H9 (cell line): ENCODE results near the gene ADIRF. TPM values are rescaled to one million over a fixed set of nuclear protein-coding genes. Genes with fewer than 3 reads are reported as not detected.

Experiments used
- DNase-seq: peaks from one replicate; pipeline ENCODE4 v3.0.0-alpha.2; 2017
- H2AFZ ChIP-seq: one replicate; pipeline ENCODE4 v1.6.1; 2013; ENCODE audit warnings: mild to moderate bottlenecking, low read length, control low read depth, moderate library complexity
- H2AK5ac ChIP-seq: 2 replicates; pipeline ENCODE4 v1.6.1; 2013; ENCODE audit warnings: low read length, control low read depth, mixed read lengths; ENCODE audit not compliant: insufficient read length
- H2BK120ac ChIP-seq: one replicate; pipeline ENCODE4 v1.6.1; 2013; ENCODE audit warnings: low read depth, mild to moderate bottlenecking, low read length, control low read depth, inconsistent platforms; ENCODE audit not compliant: poor library complexity, severe bottlenecking
- H2BK12ac ChIP-seq: 2 replicates; pipeline ENCODE4 v1.6.1; 2013; ENCODE audit warnings: low read length, control low read depth, mixed read lengths, low read depth; ENCODE audit not compliant: insufficient read length
- H2BK15ac ChIP-seq: 2 replicates; pipeline ENCODE4 v1.6.1; 2013; ENCODE audit warnings: low read depth, low read length, control low read depth
- H2BK20ac ChIP-seq: one replicate; pipeline ENCODE4 v1.6.1; 2013; ENCODE audit warnings: low read depth, mild to moderate bottlenecking, low read length, control low read depth, inconsistent platforms; ENCODE audit not compliant: poor library complexity, severe bottlenecking
- H2BK5ac ChIP-seq: 2 replicates; pipeline ENCODE4 v1.6.1; 2013; ENCODE audit warnings: low read length, control low read depth, mixed read lengths; ENCODE audit not compliant: insufficient read length
- H3K14ac ChIP-seq: 2 replicates; pipeline ENCODE4 v1.6.1; 2013; ENCODE audit warnings: low read length, control low read depth; ENCODE audit not compliant: insufficient read depth
- H3K18ac ChIP-seq: 2 replicates; pipeline ENCODE4 v1.6.1; 2013; ENCODE audit warnings: low read depth, mild to moderate bottlenecking, mixed read lengths, low read length, control low read depth; ENCODE audit not compliant: insufficient read length
- H3K23ac ChIP-seq: 2 replicates; pipeline ENCODE4 v1.6.1; 2013; ENCODE audit warnings: low read length, control low read depth, mixed read lengths, low read depth; ENCODE audit not compliant: insufficient read length
- H3K23me2 ChIP-seq: 2 replicates; pipeline ENCODE4 v1.6.1; 2013; ENCODE audit warnings: low read depth, mild to moderate bottlenecking, mixed read lengths, low read length, control low read depth; ENCODE audit not compliant: insufficient read length, poor library complexity, severe bottlenecking
- H3K27ac ChIP-seq: 2 replicates; pipeline ENCODE4 v1.5.1; 2013; ENCODE audit warnings: low read length, control low read depth, mixed read lengths, low read depth; ENCODE audit not compliant: insufficient read length
- H3K27me3 ChIP-seq: 2 replicates; pipeline ENCODE4 v1.6.1; 2013; ENCODE audit warnings: low read length, control low read depth, inconsistent platforms; ENCODE audit not compliant: insufficient read depth
- H3K4ac ChIP-seq: 2 replicates; pipeline ENCODE4 v1.6.1; 2013; ENCODE audit warnings: low read depth, mild to moderate bottlenecking, control low read depth, inconsistent platforms, low read length, moderate library complexity
- H3K4me1 ChIP-seq: 2 replicates; pipeline ENCODE4 v1.6.1; 2013; ENCODE audit warnings: low read length, control low read depth, inconsistent platforms; ENCODE audit not compliant: insufficient read depth
- H3K4me2 ChIP-seq: 2 replicates; pipeline ENCODE4 v1.6.1; 2013; ENCODE audit warnings: low read length, control low read depth, mixed read lengths; ENCODE audit not compliant: insufficient read length, insufficient read depth
- H3K56ac ChIP-seq: 2 replicates; pipeline ENCODE4 v1.6.1; 2013; ENCODE audit warnings: low read depth, mild to moderate bottlenecking, mixed read lengths, low read length, control low read depth; ENCODE audit not compliant: insufficient read length
- H3K79me1 ChIP-seq: 2 replicates; pipeline ENCODE4 v1.6.1; 2013; ENCODE audit warnings: low read depth, mild to moderate bottlenecking, moderate library complexity, low read length, control low read depth, inconsistent platforms; ENCODE audit not compliant: insufficient read depth, poor library complexity, severe bottlenecking
- H3K79me2 ChIP-seq: 2 replicates; pipeline ENCODE4 v1.6.1; 2013; ENCODE audit warnings: low read length, control low read depth, inconsistent platforms; ENCODE audit not compliant: insufficient read depth
- H3K9ac ChIP-seq: 2 replicates; pipeline ENCODE4 v1.6.1; 2013; ENCODE audit warnings: low read length, control low read depth, mixed read lengths; ENCODE audit not compliant: insufficient read length; ENCODE audit errors: extremely low read depth
- H3K9me3 ChIP-seq: one replicate; pipeline ENCODE4 v1.6.1; 2013; ENCODE audit warnings: low read depth, low read length, inconsistent platforms; ENCODE audit not compliant: control insufficient read depth
- H3T11ph ChIP-seq: one replicate; pipeline ENCODE4 v1.6.1; 2013; ENCODE audit warnings: mild to moderate bottlenecking, low read length, control low read depth, inconsistent platforms
- H4K20me1 ChIP-seq: one replicate; pipeline ENCODE4 v1.6.1; 2013; ENCODE audit not compliant: control insufficient read depth, insufficient read length, insufficient read depth
- H4K5ac ChIP-seq: 2 replicates; pipeline ENCODE4 v1.6.1; 2013; ENCODE audit warnings: low read depth, mild to moderate bottlenecking, mixed read lengths, low read length, control low read depth; ENCODE audit not compliant: insufficient read length
- H4K8ac ChIP-seq: replicated peaks from 2 replicates; pipeline ENCODE4 v1.6.1; 2013; ENCODE audit warnings: low read length, control low read depth, mixed read lengths, low read depth; ENCODE audit not compliant: insufficient read length
- H4K91ac ChIP-seq: 2 replicates; pipeline ENCODE4 v1.6.1; 2013; ENCODE audit warnings: low read depth, mild to moderate bottlenecking, moderate library complexity, mixed read lengths, low read length, control low read depth; ENCODE audit not compliant: insufficient read length
- H3K27ac Mint-ChIP-seq, 3 experiments: 2 replicates in 2 of 3; 3 replicates in 1 of 3; pipeline ENCODE4 v1.8.0; 2020 to 2021; ENCODE audit warnings: mixed read lengths in 3 of 3, mild to moderate bottlenecking in 1 of 3, moderate library complexity in 1 of 3
- H3K27me3 Mint-ChIP-seq: 2 replicates; pipeline ENCODE4 v1.8.0; 2021; ENCODE audit warnings: low read depth, mild to moderate bottlenecking, moderate library complexity, mixed read lengths
- H3K36me3 Mint-ChIP-seq, 3 experiments: 2 replicates in 2 of 3; 3 replicates in 1 of 3; pipeline ENCODE4 v1.8.0; 2020 to 2021; ENCODE audit warnings: low read depth in 3 of 3, mixed read lengths in 3 of 3; ENCODE audit not compliant: insufficient read depth in 1 of 3
- H3K4me1 Mint-ChIP-seq, 2 experiments: 2 replicates each; pipeline ENCODE4 v1.8.0; 2020; ENCODE audit warnings: mixed read lengths in 2 of 2
- H3K4me3 Mint-ChIP-seq, 2 experiments: 2 replicates in 1 of 2; 3 replicates in 1 of 2; pipeline ENCODE4 v1.8.0; 2020 to 2021; ENCODE audit warnings: mild to moderate bottlenecking in 2 of 2, mixed read lengths in 2 of 2, moderate library complexity in 1 of 2
- H3K9me3 Mint-ChIP-seq, 2 experiments: 2 replicates in 1 of 2; 3 replicates in 1 of 2; pipeline ENCODE4 v1.8.0; 2020; ENCODE audit warnings: mild to moderate bottlenecking in 2 of 2, mixed read lengths in 2 of 2, moderate library complexity in 1 of 2
- WGBS: extraction: QIAGEN DNeasy Blood & Tissue Kit; methylation state at CpG from one replicate; pipeline ENCODE4 v1.1.7; 2013; ENCODE audit warnings: missing lambda C conversion rate, low lambda C conversion rate, mixed read lengths; ENCODE audit not compliant: insufficient read length; ENCODE audit errors: extremely low coverage; 5-methylcytosine and 5-hydroxymethylcytosine counted together
- total RNA-seq: library from RNA; stranded (reverse); gene quantifications from 2 replicates; pipeline ENCODE4 v1.2.1, GENCODE V29; 2021
- TF ChIP-seq, protein P1 (sequence below): fragments of 200-600 bp; sonication (generic); conservative IDR thresholded peaks from 3 replicates; pipeline ENCODE4 v1.8.0; 2021; ENCODE audit warnings: antibody characterized with exemption, mild to moderate bottlenecking

Gene ADIRF
- total RNA-seq, 1 experiment from 2014 or later = not detected

DNA sequence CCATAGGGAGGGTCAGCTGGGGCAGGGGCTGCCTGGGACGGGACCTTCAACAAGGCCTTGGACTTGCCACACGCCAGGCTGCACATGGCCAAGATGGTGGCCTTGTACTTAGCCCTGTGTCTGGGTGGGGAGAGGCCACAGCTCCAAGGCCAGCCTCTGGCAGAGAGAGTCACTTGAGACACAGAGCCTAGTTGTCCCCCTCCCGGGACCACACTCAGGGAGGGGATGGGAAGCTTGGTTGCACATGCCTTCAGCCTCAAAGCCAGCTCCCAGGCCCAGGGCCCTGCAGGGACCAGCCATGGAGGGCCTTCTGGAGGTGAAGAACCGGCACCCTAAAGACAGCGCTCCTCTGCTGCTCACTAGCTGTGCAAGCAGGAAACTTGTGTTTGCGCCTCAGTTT, 27.6 kb upstream of the ADIRF start:
- no peak overlapping the region for H2AK5ac ChIP-seq
- no peak overlapping the region for H3T11ph ChIP-seq
- H3K56ac ChIP-seq = no peak overlapping the region
- H3K79me2 ChIP-seq = no peaks in the 10 kb centered on the region
- H3K14ac ChIP-seq = no peak overlapping the region
- Mint-ChIP-seq H3K4me1 (peaks cover 7 to 10% of the 10 kb centered on the region in 2 experiments), H3K4me3 (no peak overlapping the region), H3K27ac (no peak overlapping the region), H3K36me3 (no peaks in the 10 kb centered on the region; a peak in 1 of 7 replicates), H3K27me3 (peaks cover 2% of the 10 kb centered on the region), H3K9me3 (no peaks in the 10 kb centered on the region; a peak in 2 of 5 replicates)
- H4K5ac ChIP-seq = no peak overlapping the region
- no peak overlapping the region for H3K27ac ChIP-seq
- H3K79me1 ChIP-seq = no peaks in the 10 kb centered on the region
- no peak overlapping the region for H2BK120ac ChIP-seq
- no peak overlapping the region for H2BK15ac ChIP-seq
- H3K23ac ChIP-seq = no peak overlapping the region
- no peaks in the 10 kb centered on the region for H3K23me2 ChIP-seq
- H2AFZ ChIP-seq = no peak overlapping the region
- no peak overlapping the region for H3K9ac ChIP-seq
- no peak overlapping the region for H2BK12ac ChIP-seq
- H2BK5ac ChIP-seq = no peak overlapping the region
- H2BK20ac ChIP-seq = no peak overlapping the region
- no peaks in the 10 kb centered on the region for H3K27me3 ChIP-seq
- H3K4ac ChIP-seq = no peak overlapping the region
- H3K18ac ChIP-seq = no peak overlapping the region
- TF ChIP-seq, protein P1, sequence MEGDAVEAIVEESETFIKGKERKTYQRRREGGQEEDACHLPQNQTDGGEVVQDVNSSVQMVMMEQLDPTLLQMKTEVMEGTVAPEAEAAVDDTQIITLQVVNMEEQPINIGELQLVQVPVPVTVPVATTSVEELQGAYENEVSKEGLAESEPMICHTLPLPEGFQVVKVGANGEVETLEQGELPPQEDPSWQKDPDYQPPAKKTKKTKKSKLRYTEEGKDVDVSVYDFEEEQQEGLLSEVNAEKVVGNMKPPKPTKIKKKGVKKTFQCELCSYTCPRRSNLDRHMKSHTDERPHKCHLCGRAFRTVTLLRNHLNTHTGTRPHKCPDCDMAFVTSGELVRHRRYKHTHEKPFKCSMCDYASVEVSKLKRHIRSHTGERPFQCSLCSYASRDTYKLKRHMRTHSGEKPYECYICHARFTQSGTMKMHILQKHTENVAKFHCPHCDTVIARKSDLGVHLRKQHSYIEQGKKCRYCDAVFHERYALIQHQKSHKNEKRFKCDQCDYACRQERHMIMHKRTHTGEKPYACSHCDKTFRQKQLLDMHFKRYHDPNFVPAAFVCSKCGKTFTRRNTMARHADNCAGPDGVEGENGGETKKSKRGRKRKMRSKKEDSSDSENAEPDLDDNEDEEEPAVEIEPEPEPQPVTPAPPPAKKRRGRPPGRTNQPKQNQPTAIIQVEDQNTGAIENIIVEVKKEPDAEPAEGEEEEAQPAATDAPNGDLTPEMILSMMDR = no peak
- H3K4me1 ChIP-seq = no peaks in the 10 kb centered on the region
- H4K20me1 ChIP-seq = no peaks in the 10 kb centered on the region
- no peak overlapping the region for H3K4me2 ChIP-seq
- no peak overlapping the region for H4K91ac ChIP-seq
- no peak for DNase-seq
- no CpG with 5 or more reads among the region's 6 CpGs for WGBS
- no peaks in the 10 kb centered on the region for H3K9me3 ChIP-seq
- no peak overlapping the region for H4K8ac ChIP-seq
